Natural killer cell (primary cell): ENCODE measurements around the gene TMEM221. TPM values are rescaled to one million over a fixed set of nuclear protein-coding genes. Genes with fewer than 3 reads are reported as not detected.
A peak's percentile ranks its signal among the peaks of the same experiment; 100 is the strongest.

Experiments used
- ATAC-seq, 3 donors: fragments of 150-1000 bp in 2 of 3; fragments of 200-7000 bp in 1 of 3; cut with Tn5 transposase; 1 replicate in 1 of 3; 2 replicates in 2 of 3; pipeline ENCODE4 v1.10.0; 2021; ENCODE audit warnings: mild to moderate bottlenecking in 2 of 3, moderate library complexity in 2 of 3
- DNase-seq, 2 donors: peaks; one replicate each; pipeline versions ENCODE4 v3.0.0 to v3.0.0-alpha.2; 2013 to 2021; ENCODE audit warnings: mixed read lengths in 1 of 2
- H3K27ac ChIP-seq: one replicate; pipeline ENCODE4 v1.5.1; 2013; ENCODE audit warnings: mild to moderate bottlenecking, low read length
- H3K27me3 ChIP-seq: one replicate; pipeline ENCODE4 v1.6.1; 2013; ENCODE audit warnings: low read length; ENCODE audit not compliant: control insufficient read depth, insufficient read depth
- H3K36me3 ChIP-seq: one replicate; pipeline ENCODE4 v1.6.1; 2013; ENCODE audit warnings: low read length; ENCODE audit not compliant: control insufficient read depth, insufficient read depth
- H3K4me1 ChIP-seq: one replicate; pipeline ENCODE4 v1.6.1; 2013; ENCODE audit warnings: low read length; ENCODE audit not compliant: control insufficient read depth, insufficient read depth
- H3K4me3 ChIP-seq: one replicate; pipeline ENCODE4 v1.5.1; 2013; ENCODE audit warnings: low read length
- H3K9me3 ChIP-seq: one replicate; pipeline ENCODE4 v1.6.1; 2013; ENCODE audit warnings: low read length; ENCODE audit not compliant: control insufficient read depth, insufficient read depth
- H3K27ac Mint-ChIP-seq, 2 donors: one replicate each; pipeline ENCODE4 v1.8.0; 2022; ENCODE audit warnings: mild to moderate bottlenecking in 2 of 2, mixed read lengths in 2 of 2, moderate library complexity in 1 of 2
- H3K27me3 Mint-ChIP-seq, 2 donors: one replicate each; pipeline ENCODE4 v1.8.0; 2022; ENCODE audit warnings: low read depth in 2 of 2, mixed read lengths in 2 of 2
- H3K36me3 Mint-ChIP-seq: one replicate; pipeline ENCODE4 v1.8.0; 2022; ENCODE audit warnings: mixed read lengths
- H3K4me1 Mint-ChIP-seq, 2 donors: one replicate each; pipeline ENCODE4 v1.8.0; 2022; ENCODE audit warnings: mixed read lengths in 2 of 2
- H3K4me3 Mint-ChIP-seq: one replicate; pipeline ENCODE4 v1.8.0; 2022; ENCODE audit warnings: mild to moderate bottlenecking, moderate library complexity, mixed read lengths
- H3K9me3 Mint-ChIP-seq, 2 donors: one replicate each; pipeline ENCODE4 v1.8.0; 2022; ENCODE audit warnings: mixed read lengths in 2 of 2
- WGBS: methylation state at CpG from one replicate; pipeline ENCODE4 v1.1.7; 2013; ENCODE audit warnings: missing lambda C conversion rate; ENCODE audit not compliant: insufficient coverage; 5-methylcytosine and 5-hydroxymethylcytosine counted together
- intact Hi-C: fragments of 100-400 bp; cut with micrococcal nuclease; formaldehyde crosslinking; loops from one replicate; pipeline ENCODE4 v1.14.2; 2022
- total RNA-seq, 4 donors: library from RNA; stranded (reverse); fragments of 120-200 nt in 1 of 4; gene quantifications; one replicate each; pipeline versions ENCODE4 v1.2.3 to v1.2.4, GENCODE V29; 2013 to 2022
- TF ChIP-seq, protein P1 (sequence below): fragments of 200-600 bp; IDR thresholded peaks from one replicate; pipeline ENCODE4 v1.8.0; 2022; ENCODE audit warnings: antibody characterized with exemption

The TMEM221 gene
- total RNA-seq, 3 donors from 2014 or later (not counting 1 experiment from before 2014, with no cell fraction given) = not detected

GRCh38 chr19:17402982-17403855, 45.2 kb downstream of the TMEM221 start:
- H3K36me3 Mint-ChIP-seq = no peaks in the 10 kb centered on the region
- peak overlapping the region; percentile 89 to 97 for H3K27ac Mint-ChIP-seq
- H3K4me3 Mint-ChIP-seq = peak overlapping the region; percentile 79
- Histone ChIP-seq H3K4me1 (peaks cover 56% of the 10 kb centered on the region), H3K27me3 (no peaks in the 10 kb centered on the region), H3K4me3 (no peak overlapping the region), H3K9me3 (no peaks in the 10 kb centered on the region), H3K36me3 (peaks cover 20% of the 10 kb centered on the region), H3K27ac (no peak overlapping the region)
- DNase-seq (peak; percentile 44 to 67), ATAC-seq (peak; percentile 50 to 58 (median 54))
- intact Hi-C loops = loop anchor here (10.0 kb wide), 1 partner anchor 68 kb away; the partner anchor contains the start of genes ANO8 and GTPBP3
- TF ChIP-seq, protein P1, sequence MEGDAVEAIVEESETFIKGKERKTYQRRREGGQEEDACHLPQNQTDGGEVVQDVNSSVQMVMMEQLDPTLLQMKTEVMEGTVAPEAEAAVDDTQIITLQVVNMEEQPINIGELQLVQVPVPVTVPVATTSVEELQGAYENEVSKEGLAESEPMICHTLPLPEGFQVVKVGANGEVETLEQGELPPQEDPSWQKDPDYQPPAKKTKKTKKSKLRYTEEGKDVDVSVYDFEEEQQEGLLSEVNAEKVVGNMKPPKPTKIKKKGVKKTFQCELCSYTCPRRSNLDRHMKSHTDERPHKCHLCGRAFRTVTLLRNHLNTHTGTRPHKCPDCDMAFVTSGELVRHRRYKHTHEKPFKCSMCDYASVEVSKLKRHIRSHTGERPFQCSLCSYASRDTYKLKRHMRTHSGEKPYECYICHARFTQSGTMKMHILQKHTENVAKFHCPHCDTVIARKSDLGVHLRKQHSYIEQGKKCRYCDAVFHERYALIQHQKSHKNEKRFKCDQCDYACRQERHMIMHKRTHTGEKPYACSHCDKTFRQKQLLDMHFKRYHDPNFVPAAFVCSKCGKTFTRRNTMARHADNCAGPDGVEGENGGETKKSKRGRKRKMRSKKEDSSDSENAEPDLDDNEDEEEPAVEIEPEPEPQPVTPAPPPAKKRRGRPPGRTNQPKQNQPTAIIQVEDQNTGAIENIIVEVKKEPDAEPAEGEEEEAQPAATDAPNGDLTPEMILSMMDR = no peak
- H3K27me3 Mint-ChIP-seq = no peaks in the 10 kb centered on the region
- WGBS = 60% methylated on average over 30 of the region's 36 CpGs
- no peaks in the 10 kb centered on the region for H3K9me3 Mint-ChIP-seq
- H3K4me1 Mint-ChIP-seq = peaks cover 43 to 45% of the 10 kb centered on the region in 2 donors

- peaks cover 20% of the 10 kb centered on the region for H3K36me3 ChIP-seq
- Mint-ChIP-seq H3K27ac (no peak overlapping the region), H3K36me3 (no peaks in the 10 kb centered on the region), H3K4me3 (peak overlapping the region; percentile 40), H3K9me3 (no peaks in the 10 kb centered on the region), H3K27me3 (no peaks in the 10 kb centered on the region), H3K4me1 (peaks cover 28 to 32% of the 10 kb centered on the region in 2 donors)
- no peaks in the 10 kb centered on the region for H3K27me3 ChIP-seq
- H3K27ac ChIP-seq = no peak overlapping the region
- WGBS = 95% methylated on average over 6 of the region's 6 CpGs
- ATAC-seq (no peak), DNase-seq (no peak)
- TF ChIP-seq, protein P1 = no peak
- H3K4me1 ChIP-seq = peaks cover 40% of the 10 kb centered on the region
- H3K4me3 ChIP-seq = no peak overlapping the region
- H3K9me3 ChIP-seq = no peaks in the 10 kb centered on the region
- intact Hi-C loops = loop anchor here (10.0 kb wide), 1 partner anchor 67 kb away; the partner anchor contains the start of genes ANO8 and GTPBP3
Measured at GRCh38 chr19:17401628-17402027, 46.8 kb downstream of the TMEM221 start.

DNA sequence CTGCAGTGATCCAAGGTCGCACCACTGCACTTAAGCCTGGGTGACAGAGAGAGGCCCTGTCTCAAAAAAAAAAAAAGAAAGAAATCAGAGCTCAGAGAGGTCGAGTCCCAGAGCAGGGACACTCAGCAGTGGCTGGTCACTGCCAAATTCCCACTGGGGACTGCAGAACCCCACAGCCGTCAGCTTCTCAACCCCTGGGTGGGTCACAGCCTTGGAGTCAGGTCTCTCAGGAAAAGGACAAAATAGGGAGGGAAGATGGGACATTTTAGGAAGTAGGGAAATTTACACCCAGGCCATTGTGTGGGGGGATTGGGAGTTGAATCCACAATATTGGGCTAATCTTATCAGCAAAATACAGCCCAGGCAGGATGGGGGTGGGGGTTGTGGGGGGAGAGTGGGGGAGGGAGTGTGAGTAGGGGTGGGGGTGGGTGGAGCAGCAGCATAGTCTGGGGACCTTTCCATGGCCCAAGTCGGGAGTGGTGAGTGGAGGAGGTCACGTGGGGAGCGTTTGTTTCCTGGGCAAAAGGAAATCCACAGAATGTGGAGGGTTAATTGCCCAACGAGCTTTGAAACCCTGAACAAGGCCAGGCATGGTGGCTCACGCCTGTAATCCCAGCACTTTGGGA, 49.5 kb downstream of the TMEM221 start:
- DNase-seq (no peak), ATAC-seq (no peak)
- Mint-ChIP-seq H3K4me1 (peaks cover 6 to 19% of the 10 kb centered on the region in 2 donors), H3K4me3 (no peak overlapping the region), H3K36me3 (no peaks in the 10 kb centered on the region), H3K27me3 (no peaks in the 10 kb centered on the region), H3K27ac (no peak overlapping the region), H3K9me3 (no peaks in the 10 kb centered on the region)
- Histone ChIP-seq H3K4me1 (peaks cover 23% of the 10 kb centered on the region), H3K36me3 (peaks cover 20% of the 10 kb centered on the region), H3K9me3 (no peaks in the 10 kb centered on the region), H3K4me3 (no peak overlapping the region), H3K27me3 (no peaks in the 10 kb centered on the region), H3K27ac (no peak overlapping the region)
- intact Hi-C loops = no loop called here
- WGBS = 78% methylated on average over 8 of the region's 8 CpGs
- TF ChIP-seq, protein P1 = no peak
